Measurements from ENCODE around the gene SMYD5.
"Not testable (repeated sequence)": the region's sequence is repeated elsewhere in the genome, so short reads cannot be mapped to it uniquely, and the experiment has no call there.

SMYD5 gene

GRCh38 chr2:73262108-73262651, 48.1 kb downstream of the SMYD5 start:
- DNase-seq, result no peak

DNA sequence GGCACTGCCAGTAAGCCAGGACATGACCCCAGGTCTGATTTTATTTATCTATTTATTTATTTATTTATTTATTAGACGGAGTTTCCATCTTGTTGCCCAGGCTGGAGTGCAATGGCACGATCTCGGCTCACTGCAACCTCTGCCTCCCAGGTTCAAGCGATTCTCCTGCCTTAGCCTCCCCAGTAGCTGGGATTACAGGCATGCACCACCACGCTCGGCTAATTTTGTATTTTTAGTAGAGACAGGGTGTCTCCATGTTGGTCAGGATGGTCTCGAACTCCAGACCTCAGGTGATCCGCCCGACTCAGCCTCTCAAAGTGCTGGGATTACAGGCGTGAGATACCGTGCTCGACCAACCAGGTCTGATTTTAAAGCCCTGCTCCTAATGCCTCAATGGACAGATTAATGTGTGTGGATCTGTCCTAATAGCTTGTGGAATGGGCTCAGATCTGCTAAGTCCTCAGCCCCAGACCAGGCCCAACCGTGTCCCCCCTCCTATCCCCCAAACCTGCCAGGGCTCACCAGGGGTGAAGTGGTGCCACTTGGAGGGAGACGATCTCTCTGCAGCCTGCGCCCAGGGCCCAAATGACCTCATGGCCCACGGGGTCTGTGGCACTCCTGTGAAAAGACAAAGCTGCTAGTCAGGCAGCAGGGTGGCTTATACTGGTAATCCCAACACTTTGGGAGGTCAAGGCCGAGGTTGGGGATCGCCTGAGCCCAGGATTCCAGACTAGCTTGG, 48.8 kb downstream of the SMYD5 start:
- DNase-seq, result not testable (repeated sequence)

GRCh38 chr2:73263540-73264331, 49.7 kb downstream of the SMYD5 start:
- DNase-seq, result no peak

GRCh38 chr2:73264332-73264606, 50.2 kb downstream of the SMYD5 start:
- DNase-seq, result no peak

DNA sequence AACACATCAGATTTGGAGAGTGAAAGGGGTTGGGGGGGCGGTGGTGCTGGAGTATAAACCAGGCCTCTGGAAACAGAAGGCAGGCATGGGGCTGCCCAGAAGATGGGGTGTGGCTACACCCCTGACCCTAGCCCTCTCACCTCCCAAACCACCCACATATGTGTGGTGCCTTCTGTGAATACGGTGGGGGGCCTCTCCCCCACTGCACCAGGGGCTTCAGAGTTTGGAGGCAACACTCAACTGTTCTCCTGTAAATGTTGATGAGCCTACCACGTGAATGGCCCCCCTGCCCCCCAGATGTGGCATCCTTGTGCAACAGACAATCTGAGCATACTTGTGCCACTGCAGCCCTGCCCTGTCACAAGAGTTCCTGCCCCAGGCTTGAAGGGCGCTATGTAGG, 50.7 kb downstream of the SMYD5 start:
- DNase-seq, result no peak

- no peak for DNase-seq
Observed at GRCh38 chr2:73265298-73266060, 51.4 kb downstream of the SMYD5 start.

DNA sequence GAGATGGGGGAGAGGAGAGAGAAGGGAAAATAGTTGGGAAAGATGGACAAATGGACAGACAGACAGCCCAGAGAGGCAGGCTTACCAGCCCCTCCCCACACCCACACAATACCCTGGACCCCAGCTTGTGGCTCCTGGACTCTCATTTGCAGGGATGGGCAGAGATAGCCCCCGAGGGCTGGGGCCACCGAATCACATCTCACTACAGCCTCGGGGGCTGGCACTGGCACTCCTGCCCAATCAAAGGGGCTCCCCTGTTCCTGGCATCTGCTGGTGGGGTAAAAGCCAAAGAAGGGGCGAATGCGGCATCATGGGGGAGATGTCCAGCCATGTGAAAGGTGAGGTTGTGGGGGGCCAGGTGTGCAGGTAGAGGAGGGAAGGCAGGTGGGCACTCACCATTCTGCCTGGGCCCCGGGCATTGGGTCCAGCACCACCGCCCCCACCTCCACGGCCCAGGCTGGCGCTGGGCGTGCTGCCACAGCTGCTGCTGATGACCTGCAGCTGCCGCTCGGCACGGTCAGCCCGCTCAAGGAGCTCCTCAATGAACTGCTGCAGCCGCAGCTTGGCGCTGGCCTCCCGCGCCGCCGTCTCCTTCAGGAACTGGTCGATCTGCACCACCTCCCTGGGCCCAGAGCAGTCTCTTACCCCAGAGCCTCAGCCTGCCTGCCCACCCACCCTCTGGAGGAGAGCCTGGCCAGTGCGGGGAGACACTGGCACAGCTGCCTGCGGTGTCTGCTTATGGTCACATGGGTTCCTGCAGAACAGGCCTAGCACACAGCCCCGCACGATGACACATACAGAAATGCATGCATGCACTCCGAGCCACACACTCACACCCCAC, 52.2 kb downstream of the SMYD5 start:
- no peak for DNase-seq

DNA sequence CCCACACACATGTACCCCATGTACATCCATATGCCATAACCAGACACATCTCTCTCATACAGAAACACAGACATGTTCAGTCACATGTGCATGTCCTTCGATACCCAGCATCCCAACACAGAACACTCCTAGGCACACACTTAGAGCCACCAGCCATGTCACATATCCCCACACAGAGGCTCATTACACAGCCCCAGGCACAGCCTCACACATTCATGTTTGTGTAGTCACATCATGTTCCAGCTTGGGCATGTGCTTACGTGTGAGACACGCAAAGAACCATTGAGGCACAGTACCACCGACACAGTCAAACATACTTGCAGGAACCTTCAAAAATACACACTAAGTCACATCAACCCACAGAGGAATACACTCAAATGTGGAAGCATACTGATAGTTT, 53.0 kb downstream of the SMYD5 start:
- DNase-seq, result no peak

DNA sequence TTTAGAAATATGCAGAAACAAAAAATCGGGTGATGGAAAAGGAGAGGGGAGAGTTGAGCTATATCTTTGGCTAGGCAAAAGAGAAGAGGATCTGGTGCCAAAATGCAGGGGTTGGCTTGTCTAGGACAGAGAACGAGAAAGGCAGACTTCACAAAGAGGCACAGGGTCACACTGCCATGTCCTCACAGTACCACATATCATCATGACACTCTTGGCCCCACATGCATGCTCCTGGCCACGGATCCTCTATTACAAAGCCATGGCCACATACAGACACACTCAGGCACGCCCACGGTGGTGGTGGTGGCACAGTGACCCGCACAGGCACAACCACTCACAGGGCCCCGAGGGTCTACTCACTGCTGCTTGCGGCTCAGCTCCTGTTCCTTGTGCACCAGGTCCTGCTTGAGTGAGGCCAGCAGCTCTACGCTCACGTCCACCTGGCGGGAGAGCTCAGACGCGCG, 54.4 kb downstream of the SMYD5 start:
- DNase-seq, result no peak

DNA sequence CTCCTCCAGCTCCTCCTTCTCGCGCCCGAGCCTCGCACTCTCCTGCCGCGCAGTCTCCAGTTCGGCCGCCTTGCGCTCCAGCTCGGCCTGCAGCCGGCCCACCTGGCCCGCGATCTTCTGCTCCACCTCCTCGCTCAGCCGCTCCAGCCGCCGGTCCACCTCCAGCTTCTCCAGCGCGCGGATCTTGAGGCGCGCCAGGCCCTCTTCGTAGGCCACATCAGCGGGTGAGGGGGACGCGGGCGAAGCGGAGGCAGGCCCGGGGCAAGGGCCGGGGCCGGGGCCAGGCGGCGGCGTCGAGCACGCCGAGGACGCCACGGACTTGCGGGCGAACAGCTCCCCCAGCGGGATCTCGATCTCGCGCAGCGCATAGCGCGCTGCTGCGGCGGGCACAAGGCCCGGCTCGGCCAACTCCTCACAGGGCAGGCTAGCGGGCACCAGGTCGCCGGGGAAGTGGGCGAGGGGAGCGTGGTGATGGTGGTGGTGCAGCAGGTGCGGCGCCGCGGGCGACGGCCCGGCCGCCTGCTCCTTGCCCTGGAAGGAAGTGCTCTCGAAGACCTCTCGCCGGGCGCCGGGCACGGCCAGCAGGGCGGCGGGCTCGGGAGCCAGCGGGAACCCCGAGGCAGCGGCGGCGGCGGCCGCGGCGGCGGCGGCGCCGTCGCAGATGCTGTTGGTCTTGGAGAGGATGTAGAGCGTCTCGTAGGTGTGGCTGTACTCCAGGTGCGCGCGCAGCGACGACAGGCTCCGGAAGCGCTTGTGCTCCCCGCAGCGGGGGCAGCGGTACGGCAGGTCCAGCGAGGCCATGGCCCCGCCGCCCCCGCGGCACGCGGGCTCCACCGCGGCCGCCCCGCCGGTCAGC, 55.0 kb downstream of the SMYD5 start:
- DNase-seq, result peak; percentile 87

GRCh38 chr2:73269686-73270465, 55.8 kb downstream of the SMYD5 start:
- no peak for DNase-seq

GRCh38 chr2:73272270-73272669, 58.2 kb downstream of the SMYD5 start:
- no peak for DNase-seq
